ENCODE measurements around the gene PELI3. TPM values are rescaled to one million over a fixed set of nuclear protein-coding genes. Genes with fewer than 3 reads are reported as not detected.

Gene PELI3
- total RNA-seq, 4 donors from 2014 or later: 19.0 to 23.4 (median 20.5) TPM

DNA sequence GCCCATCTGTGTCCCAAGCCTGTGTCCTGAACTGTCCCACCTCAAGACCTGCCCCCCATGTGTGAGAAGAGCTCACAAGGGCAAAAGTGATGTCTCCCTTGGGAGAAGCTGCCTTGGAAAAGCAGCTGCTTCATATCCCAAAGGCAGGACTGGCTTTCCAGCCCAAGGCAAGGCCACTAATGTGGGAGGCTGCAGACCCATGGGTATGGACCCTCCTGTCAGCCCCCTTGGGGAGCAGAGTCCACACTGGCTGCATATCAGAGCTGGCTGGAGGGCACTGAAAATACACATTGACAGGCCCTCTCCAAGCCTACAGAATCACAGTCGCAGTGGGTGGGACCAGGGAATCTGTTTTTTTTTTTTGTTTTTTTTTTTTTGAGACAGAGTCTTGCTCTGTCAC lies 2.7 kb downstream of the PELI3 start:
- Histone ChIP-seq H3K9me3 (no peaks in the 10 kb centered on the region), H3K4me1 (peaks cover 27% of the 10 kb centered on the region), H3K4me3 (no peak overlapping the region), H3K27ac (no peak overlapping the region), H3K27me3 (no peaks in the 10 kb centered on the region), H3K36me3 (peaks cover 37% of the 10 kb centered on the region)
- TF ChIP-seq POLR2A (IDR thresholded peaks at IDR 0.05): no peak
- TF ChIP-seq EP300 (IDR thresholded peaks at IDR 0.05): no peak
- WGBS: 100% methylated on average over 1 of the region's 1 CpG
- DNase-seq (ENCODE audit: low spot score in 2 of 2): no peak

DNA sequence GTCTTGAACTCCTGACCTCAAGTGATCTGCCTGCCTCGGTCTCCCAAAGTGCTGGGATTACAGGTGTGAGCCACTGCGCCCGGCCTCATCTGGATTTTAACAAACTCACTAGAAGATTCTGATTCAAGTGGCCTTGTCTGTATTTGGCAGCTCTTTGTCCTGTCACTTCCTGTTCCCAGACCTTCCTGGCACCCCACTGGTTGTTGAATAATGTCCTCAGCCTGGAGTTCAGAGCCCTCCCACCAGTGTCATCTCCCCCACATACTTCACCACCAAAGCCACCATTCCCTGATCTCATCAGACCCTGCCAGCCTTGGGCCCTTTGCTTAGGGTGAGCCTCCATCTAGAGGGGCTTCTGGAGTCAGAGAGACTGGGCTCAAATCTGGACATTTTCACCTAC lies 3.3 kb downstream of the PELI3 start:
- Histone ChIP-seq H3K27ac (no peak overlapping the region), H3K36me3 (peaks cover 38% of the 10 kb centered on the region), H3K4me3 (no peak overlapping the region), H3K27me3 (no peaks in the 10 kb centered on the region), H3K4me1 (peaks cover 27% of the 10 kb centered on the region), H3K9me3 (no peaks in the 10 kb centered on the region)
- whole genome bisulfite sequencing: 97% methylated on average over 3 of the region's 3 CpGs
- TF ChIP-seq EP300 (IDR thresholded peaks at IDR 0.05): no peak
- TF ChIP-seq, protein P1, sequence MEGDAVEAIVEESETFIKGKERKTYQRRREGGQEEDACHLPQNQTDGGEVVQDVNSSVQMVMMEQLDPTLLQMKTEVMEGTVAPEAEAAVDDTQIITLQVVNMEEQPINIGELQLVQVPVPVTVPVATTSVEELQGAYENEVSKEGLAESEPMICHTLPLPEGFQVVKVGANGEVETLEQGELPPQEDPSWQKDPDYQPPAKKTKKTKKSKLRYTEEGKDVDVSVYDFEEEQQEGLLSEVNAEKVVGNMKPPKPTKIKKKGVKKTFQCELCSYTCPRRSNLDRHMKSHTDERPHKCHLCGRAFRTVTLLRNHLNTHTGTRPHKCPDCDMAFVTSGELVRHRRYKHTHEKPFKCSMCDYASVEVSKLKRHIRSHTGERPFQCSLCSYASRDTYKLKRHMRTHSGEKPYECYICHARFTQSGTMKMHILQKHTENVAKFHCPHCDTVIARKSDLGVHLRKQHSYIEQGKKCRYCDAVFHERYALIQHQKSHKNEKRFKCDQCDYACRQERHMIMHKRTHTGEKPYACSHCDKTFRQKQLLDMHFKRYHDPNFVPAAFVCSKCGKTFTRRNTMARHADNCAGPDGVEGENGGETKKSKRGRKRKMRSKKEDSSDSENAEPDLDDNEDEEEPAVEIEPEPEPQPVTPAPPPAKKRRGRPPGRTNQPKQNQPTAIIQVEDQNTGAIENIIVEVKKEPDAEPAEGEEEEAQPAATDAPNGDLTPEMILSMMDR (IDR thresholded peaks at IDR 0.05): no peak
- no peak for TF ChIP-seq POLR2A (IDR thresholded peaks at IDR 0.05)
- TF ChIP-seq POLR2AphosphoS5 (IDR thresholded peaks at IDR 0.05): no peak
- DNase-seq (ENCODE audit: low spot score in 2 of 2): no peak

GRCh38 chr11:66471142-66471541 lies 4.4 kb downstream of the PELI3 start:
- no peak overlapping the region for H3K27ac ChIP-seq
- peaks cover 20% of the 10 kb centered on the region for H3K4me1 ChIP-seq
- no peak for DNase-seq (ENCODE audit: low spot score in 2 of 2)
- no peaks in the 10 kb centered on the region for H3K27me3 ChIP-seq
- peaks cover 49% of the 10 kb centered on the region for H3K36me3 ChIP-seq
- no peak overlapping the region for H3K4me3 ChIP-seq
- H3K9me3 ChIP-seq: no peaks in the 10 kb centered on the region
- no peak for TF ChIP-seq EP300 (IDR thresholded peaks at IDR 0.05)
- TF ChIP-seq POLR2AphosphoS5 (IDR thresholded peaks at IDR 0.05): no peak
- TF ChIP-seq POLR2A (IDR thresholded peaks at IDR 0.05): no peak
- TF ChIP-seq, protein P1 (IDR thresholded peaks at IDR 0.05): no peak
- 95% methylated on average over 16 of the region's 16 CpGs for WGBS

DNA sequence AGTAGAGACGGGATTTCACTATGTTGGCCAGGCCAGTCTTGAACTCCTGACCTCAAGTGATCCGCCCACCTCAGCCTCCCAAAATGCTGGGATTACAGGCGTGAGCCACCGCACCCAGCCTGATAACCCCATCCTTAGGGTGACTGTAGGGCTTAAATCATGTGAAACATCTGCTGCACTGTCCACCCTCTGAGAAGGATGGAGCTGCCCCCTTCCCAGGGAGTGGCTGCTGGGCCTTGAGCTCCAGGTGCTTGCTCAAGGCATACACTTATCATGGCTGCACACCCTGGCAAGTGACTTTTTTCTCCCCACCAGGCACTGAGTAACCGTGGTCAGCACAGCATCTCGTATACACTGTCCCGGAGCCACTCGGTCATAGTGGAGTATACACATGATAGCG lies 5.3 kb downstream of the PELI3 start:
- Histone ChIP-seq H3K4me1 (peaks cover 16% of the 10 kb centered on the region), H3K4me3 (no peak overlapping the region), H3K36me3 (peaks cover 53% of the 10 kb centered on the region), H3K27ac (no peak overlapping the region), H3K9me3 (no peaks in the 10 kb centered on the region), H3K27me3 (no peaks in the 10 kb centered on the region)
- no peak for DNase-seq (ENCODE audit: low spot score in 2 of 2)
- TF ChIP-seq POLR2A (IDR thresholded peaks at IDR 0.05): no peak
- no peak for TF ChIP-seq EP300 (IDR thresholded peaks at IDR 0.05)
- TF ChIP-seq POLR2AphosphoS5 (IDR thresholded peaks at IDR 0.05): no peak
- TF ChIP-seq, protein P1 (IDR thresholded peaks at IDR 0.05): no peak
- 92% methylated on average over 9 of the region's 9 CpGs for WGBS

DNA sequence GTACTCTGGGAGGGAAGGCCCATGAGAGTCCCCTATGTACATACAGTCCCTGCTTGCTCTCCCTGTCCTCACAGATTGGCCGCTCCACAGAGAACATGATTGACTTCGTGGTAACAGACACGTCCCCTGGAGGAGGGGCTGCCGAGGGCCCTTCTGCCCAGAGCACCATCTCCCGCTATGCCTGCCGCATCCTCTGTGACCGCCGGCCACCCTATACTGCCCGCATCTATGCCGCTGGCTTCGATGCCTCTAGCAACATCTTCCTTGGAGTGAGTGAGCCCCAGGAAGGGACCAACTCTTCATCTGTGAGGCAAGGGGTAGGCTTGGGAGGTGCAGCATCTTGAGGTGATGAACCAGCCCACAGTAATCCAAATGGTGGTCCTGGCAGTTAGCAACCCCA lies 6.5 kb downstream of the PELI3 start:
- Histone ChIP-seq H3K4me1 (peaks cover 6% of the 10 kb centered on the region), H3K9me3 (no peaks in the 10 kb centered on the region), H3K36me3 (peaks cover 53% of the 10 kb centered on the region), H3K4me3 (no peak overlapping the region), H3K27ac (no peak overlapping the region), H3K27me3 (no peaks in the 10 kb centered on the region)
- no peak for DNase-seq (ENCODE audit: low spot score in 2 of 2)
- WGBS: 95% methylated on average over 10 of the region's 11 CpGs
- TF ChIP-seq, protein P1 (IDR thresholded peaks at IDR 0.05): no peak
- TF ChIP-seq POLR2A (IDR thresholded peaks at IDR 0.05): no peak
- TF ChIP-seq POLR2AphosphoS5 (IDR thresholded peaks at IDR 0.05): no peak
- TF ChIP-seq EP300 (IDR thresholded peaks at IDR 0.05): no peak
